Mucosa of stomach (tissue), 1 donor: ENCODE measurements around the gene MED27.

Experiments
- H3K27me3 ChIP-seq: one replicate; pipeline ENCODE4 v1.7.0; 2013; ENCODE audit warnings: mild to moderate bottlenecking, low read length; ENCODE audit not compliant: control insufficient read depth, insufficient read depth
- H3K36me3 ChIP-seq: one replicate; pipeline ENCODE4 v1.7.0; 2013; ENCODE audit warnings: low read length; ENCODE audit not compliant: control insufficient read depth, insufficient read depth
- H3K4me1 ChIP-seq: one replicate; pipeline ENCODE4 v1.7.0; 2013; ENCODE audit warnings: mild to moderate bottlenecking, low read length; ENCODE audit not compliant: control insufficient read depth, insufficient read depth
- H3K4me3 ChIP-seq: one replicate; pipeline ENCODE4 v1.7.0; 2013; ENCODE audit warnings: low read length
- H3K9ac ChIP-seq: one replicate; pipeline ENCODE4 v1.7.0; 2013; ENCODE audit warnings: mild to moderate bottlenecking, low read length, moderate library complexity
- H3K9me3 ChIP-seq: one replicate; pipeline ENCODE4 v1.7.0; 2013; ENCODE audit warnings: mild to moderate bottlenecking, low read length, moderate library complexity; ENCODE audit not compliant: control insufficient read depth
- donor health status: Pancreatic carcinoma.

Gene MED27

GRCh38 chr9:131999692-132000551, 79.7 kb downstream of the MED27 start:
- no peaks in the 10 kb centered on the region for H3K9me3 ChIP-seq
- no peaks in the 10 kb centered on the region for H3K27me3 ChIP-seq
- H3K9ac ChIP-seq: no peak overlapping the region
- H3K4me1 ChIP-seq: peaks cover 13% of the 10 kb centered on the region
- H3K4me3 ChIP-seq: no peak overlapping the region
- no peaks in the 10 kb centered on the region for H3K36me3 ChIP-seq

- Histone ChIP-seq H3K4me3 (no peak overlapping the region), H3K27me3 (no peaks in the 10 kb centered on the region), H3K4me1 (peaks cover 13% of the 10 kb centered on the region), H3K9me3 (no peaks in the 10 kb centered on the region), H3K9ac (no peak overlapping the region), H3K36me3 (no peaks in the 10 kb centered on the region)
These were observed 81.9 kb downstream of the MED27 start for GRCh38 chr9:131997779-131998178.

GRCh38 chr9:131997076-131997475, 82.6 kb downstream of the MED27 start:
- Histone ChIP-seq H3K4me3 (no peak overlapping the region), H3K9me3 (no peaks in the 10 kb centered on the region), H3K9ac (no peak overlapping the region), H3K27me3 (no peaks in the 10 kb centered on the region), H3K4me1 (peaks cover 13% of the 10 kb centered on the region), H3K36me3 (no peaks in the 10 kb centered on the region)

DNA sequence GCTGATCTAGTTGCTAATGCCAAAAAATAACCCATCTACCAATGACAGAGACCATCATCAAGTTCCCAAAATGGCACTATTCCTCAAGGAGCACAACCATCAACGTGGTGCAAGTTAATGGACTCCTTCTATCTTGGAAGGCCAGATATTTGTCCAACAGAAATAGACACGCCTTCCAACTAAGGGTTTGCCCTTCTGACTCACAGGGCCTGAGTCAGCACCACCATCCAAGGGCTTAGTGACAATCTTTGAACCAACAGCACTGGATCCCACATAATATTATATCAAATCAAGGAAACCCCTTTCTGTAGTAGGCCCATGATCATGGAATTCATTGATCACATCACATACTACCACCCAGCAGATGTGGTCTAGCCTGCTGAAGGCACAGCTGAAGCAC, 84.3 kb downstream of the MED27 start:
- Histone ChIP-seq H3K4me3 (no peak overlapping the region), H3K9me3 (no peaks in the 10 kb centered on the region), H3K9ac (no peak overlapping the region), H3K27me3 (no peaks in the 10 kb centered on the region), H3K36me3 (no peaks in the 10 kb centered on the region), H3K4me1 (peaks cover 13% of the 10 kb centered on the region)

DNA sequence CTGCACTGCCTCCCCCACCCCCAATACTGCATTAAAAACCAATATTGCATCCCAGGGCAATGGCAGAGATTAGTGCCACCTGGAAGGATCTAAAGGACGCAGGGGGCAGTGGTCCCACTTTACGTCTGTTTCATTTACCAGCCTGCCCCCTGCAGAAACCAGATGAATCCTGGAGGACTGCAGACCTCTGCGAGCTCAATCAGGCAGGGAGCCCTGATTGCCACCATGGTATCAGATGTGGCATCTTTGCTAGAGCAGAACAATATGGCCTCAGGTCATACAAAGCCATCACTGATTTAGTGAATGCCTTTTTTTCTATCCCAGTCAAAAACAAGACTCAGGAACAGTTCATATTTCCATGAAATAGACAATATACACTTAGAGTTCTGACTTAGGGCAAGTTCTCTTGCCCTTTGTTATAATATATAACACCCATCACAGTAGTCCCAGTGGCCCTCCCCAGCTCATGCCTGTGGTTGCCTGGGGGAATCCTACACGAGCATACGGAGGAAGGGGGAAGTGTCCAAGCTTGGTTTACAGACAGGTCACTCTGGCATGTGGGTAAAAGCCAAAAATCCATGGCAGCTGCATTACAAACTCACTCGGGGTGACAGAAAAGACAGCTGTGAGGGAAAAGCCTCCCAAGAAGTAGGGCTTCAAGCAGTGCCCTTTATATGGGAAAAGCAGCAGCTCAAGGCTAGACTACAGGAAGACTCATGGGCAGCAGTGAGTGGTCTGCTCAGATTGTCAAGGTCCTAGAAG, 85.1 kb downstream of the MED27 start:
- Histone ChIP-seq H3K36me3 (no peaks in the 10 kb centered on the region), H3K9me3 (no peaks in the 10 kb centered on the region), H3K9ac (no peak overlapping the region), H3K27me3 (no peaks in the 10 kb centered on the region), H3K4me1 (peaks cover 13% of the 10 kb centered on the region), H3K4me3 (no peak overlapping the region)

DNA sequence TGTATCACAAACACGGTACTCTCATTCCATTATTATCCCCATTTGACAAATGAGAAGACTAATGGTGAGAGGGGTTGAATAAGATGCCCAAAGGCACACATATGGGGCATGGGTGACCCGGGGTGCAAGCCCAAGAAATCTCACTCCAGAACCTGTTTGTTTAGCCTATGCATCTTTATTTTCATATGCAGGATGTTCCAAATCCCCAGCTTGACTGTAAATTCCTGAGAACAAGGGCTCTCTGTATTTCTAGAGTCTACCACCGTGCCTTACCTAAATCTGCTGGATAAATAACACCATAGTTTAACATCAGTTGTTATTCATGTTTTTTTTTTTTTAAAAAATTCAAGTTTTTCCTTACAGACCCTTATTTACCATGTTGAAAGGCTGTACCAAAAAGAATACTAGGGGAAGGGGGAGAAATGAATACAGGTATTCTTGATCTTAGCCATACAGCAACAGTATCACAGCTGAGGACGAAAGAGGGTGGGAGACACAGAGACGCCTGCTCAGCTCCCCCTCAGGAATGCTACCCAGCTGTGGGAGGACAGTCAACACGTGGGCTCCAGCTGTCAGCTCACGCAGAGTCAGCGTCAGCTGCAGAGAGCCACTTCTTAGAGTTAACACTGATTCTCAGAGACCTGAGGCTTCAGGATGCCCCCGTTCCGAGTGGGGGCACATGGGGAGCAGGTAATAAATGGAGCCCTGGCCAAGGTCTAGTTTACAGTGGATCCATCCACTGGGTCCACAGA, 86.6 kb downstream of the MED27 start:
- Histone ChIP-seq H3K36me3 (no peaks in the 10 kb centered on the region), H3K4me1 (peaks cover 13% of the 10 kb centered on the region), H3K27me3 (no peaks in the 10 kb centered on the region), H3K4me3 (no peak overlapping the region), H3K9ac (no peak overlapping the region), H3K9me3 (no peaks in the 10 kb centered on the region)

DNA sequence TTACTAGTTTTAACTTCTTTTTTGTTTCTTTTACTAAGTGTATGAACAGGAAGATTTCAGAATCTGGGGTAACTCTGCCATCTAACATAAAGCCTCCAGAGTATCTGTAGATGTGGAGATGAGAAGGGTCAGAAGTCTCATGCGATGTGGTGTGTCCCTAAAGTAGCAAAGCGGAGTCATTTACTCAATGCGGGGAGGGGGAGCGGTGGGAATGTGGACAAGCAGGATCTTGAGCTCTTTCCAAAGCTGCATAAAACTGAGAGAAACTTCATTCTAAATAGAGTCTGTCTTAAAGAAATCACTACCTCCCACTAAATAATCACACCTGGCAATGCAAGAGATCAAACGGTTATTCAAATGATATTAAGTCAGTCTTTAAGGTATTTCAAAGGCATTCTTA, 92.4 kb downstream of the MED27 start:
- no peaks in the 10 kb centered on the region for H3K27me3 ChIP-seq
- no peak overlapping the region for H3K9ac ChIP-seq
- peaks cover 5% of the 10 kb centered on the region for H3K4me1 ChIP-seq
- H3K9me3 ChIP-seq: no peaks in the 10 kb centered on the region
- H3K4me3 ChIP-seq: no peak overlapping the region
- H3K36me3 ChIP-seq: no peaks in the 10 kb centered on the region

DNA sequence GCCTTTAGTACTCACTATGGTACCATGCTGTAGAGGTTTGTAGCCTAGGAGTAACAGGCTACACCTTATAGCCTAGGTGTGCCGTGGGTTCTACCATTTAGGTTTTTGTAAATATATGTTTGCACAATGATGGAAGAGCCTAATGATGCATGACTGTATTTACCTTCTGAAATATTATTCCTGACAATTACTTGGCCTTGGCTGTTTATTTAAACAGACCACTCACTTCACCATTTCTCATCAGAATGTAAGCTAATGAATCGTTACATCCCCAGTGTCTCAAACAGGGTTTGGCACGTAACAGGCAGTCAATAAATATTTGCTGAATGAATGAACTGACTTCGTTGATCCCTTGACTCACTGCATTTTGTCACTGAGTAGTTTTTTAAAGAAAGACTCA, 93.1 kb downstream of the MED27 start:
- Histone ChIP-seq H3K9ac (no peak overlapping the region), H3K9me3 (no peaks in the 10 kb centered on the region), H3K4me3 (no peak overlapping the region), H3K4me1 (peaks cover 5% of the 10 kb centered on the region), H3K27me3 (no peaks in the 10 kb centered on the region), H3K36me3 (no peaks in the 10 kb centered on the region)

DNA sequence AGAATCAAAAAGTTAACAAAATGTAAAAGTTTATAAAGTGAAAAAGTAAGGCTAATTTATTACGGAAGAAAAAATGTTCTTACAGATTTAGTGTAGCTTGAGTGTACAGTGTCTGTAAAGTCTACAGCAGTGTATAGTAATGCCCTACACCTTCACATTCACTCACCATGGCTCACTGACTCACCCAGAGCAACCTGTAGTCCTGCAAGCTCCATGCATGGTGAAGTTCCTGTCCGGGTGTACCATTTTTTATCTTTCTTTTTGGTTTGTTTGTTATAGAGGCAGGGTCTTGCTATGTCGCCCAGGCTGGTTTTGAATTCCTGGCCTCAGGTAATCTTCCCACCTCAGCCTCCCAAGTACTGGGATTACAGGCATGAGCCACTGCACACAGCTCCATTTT, 93.6 kb downstream of the MED27 start:
- Histone ChIP-seq H3K27me3 (no peaks in the 10 kb centered on the region), H3K36me3 (no peaks in the 10 kb centered on the region), H3K4me1 (peaks cover 5% of the 10 kb centered on the region), H3K9me3 (no peaks in the 10 kb centered on the region), H3K9ac (no peak overlapping the region), H3K4me3 (no peak overlapping the region)

DNA sequence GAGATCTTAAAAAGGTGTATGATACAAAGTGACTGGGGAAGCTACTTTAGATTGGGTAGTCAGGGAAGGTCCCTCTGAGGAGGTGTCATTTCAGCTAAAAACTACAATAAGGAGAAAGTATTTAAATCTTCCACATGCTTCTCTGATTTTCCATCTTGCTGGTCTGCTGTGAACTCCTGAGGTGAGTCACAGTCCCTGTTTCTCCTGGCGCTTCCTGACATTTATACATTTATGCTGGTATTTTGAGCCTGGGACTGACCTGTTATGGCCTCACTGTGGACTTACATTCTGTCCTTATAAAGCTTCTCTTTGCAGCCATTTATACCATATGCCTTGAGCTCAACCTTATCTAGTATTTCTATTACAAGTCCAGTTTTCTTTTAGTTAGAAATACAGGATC, 95.1 kb downstream of the MED27 start:
- Histone ChIP-seq H3K4me3 (no peak overlapping the region), H3K9me3 (no peaks in the 10 kb centered on the region), H3K4me1 (peaks cover 5% of the 10 kb centered on the region), H3K36me3 (no peaks in the 10 kb centered on the region), H3K27me3 (no peaks in the 10 kb centered on the region), H3K9ac (no peak overlapping the region)

DNA sequence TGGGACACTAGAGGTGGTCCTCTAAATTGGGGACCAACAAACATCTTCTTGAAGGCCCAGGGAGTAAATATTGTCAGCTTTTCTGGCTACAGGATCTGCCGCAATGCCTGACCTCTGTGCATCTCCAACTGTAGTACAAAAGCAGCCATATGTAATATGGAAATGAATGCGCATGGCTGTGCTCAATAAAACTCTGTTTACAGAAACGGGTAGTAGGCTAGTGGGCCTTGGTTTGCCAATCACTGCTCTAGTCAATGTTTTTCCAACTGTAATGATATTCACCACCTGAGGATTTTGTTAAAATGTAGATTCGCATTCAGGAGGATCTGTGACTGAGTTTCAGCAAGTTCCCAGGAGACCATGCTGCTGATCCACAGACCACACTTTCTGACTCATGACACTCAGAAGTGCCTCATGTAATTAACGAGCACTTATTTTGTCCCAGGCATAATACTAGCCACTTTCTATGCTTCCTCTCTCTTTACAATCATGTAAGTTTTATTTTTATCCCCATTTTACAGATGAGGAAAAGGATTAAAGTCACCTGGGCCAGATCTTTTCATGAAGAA, 96.9 kb downstream of the MED27 start:
- H3K9ac ChIP-seq: no peak overlapping the region
- no peak overlapping the region for H3K4me3 ChIP-seq
- H3K27me3 ChIP-seq: no peaks in the 10 kb centered on the region
- H3K36me3 ChIP-seq: no peaks in the 10 kb centered on the region
- H3K4me1 ChIP-seq: peaks cover 5% of the 10 kb centered on the region
- no peaks in the 10 kb centered on the region for H3K9me3 ChIP-seq
